Hypothalamus (tissue), 51 donors: Measurements from ENCODE around the gene ISYNA1.

ENCODE experiments used
- DNase-seq, 51 donors: peaks; one replicate each; lab custom pipeline; 2025; lab: John Stamatoyannopoulos, UW

Gene ISYNA1

DNA sequence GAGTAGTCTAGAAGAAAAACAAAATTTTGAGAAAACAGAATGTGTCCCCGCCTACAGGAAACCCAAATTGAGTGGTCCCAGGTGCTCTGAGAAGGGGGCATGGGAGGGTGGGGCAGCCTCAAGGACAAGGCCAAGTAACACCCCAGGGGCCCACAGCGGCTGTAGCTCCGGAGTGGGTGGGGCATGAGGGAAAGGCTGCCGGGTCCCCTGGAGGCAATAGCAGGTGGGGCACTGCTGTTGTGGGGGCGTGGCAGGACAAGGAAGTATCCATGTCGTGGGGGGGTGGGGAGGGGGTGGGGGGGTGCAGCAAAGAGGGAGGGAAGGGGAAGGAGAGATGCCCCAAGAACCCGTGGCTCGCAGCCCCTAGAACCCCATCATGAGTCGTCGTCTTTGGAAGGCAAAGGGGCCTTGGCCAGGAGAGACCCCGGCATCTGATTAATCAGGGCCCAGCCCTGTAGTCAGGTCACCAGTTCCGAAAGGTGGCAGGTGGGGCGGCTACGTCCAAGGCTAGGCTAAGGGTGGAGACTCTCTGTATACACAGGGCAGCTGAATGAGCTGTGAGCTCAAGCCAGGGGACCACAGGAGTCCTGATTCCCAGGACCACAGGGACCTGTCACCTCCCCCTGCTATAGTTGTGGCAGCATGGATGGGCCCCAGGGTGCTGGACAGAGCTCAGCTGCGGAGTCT is 7.5 kb upstream of the ISYNA1 start:
- no peak for DNase-seq

DNA sequence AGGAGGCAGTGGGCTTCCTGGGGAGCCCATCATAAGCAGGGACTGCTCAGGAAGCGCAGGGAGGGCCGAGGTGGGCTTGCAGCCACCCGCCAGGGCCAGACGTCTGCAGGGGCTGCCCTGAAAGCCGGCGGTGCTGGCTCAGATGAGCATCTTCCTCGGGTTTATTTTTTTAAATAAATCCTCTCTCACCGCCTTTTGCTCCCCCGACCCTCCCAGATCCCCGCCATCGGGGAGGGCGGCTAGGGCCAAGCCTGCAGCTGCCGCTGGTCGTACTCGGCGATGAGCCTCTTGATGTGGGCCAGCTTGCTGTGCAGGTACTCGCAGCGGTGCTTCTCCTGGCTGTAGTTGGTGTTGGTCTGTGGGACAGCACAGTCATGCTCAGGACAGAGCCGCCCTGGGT is 6.6 kb upstream of the ISYNA1 start:
- DNase-seq: no peak

DNA sequence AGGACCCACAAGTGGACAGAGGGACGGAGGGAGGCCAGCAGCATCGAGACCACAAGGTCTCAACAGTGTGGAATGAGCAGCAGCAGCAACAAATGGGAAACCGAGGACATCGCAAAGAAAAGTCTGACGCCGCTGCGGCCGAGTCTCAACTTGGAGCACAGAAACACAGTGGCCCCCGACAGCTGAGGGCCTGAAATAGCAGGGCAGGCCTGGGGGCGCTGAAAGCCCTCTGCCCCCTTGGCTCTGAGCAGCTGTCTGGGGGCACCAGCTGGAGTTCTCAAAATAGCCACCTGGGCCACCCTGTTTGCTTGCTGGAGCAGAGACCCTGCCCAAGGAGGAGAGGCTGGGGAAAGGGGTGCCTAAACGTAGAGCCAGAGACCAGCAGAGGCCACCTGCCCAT is 5.9 kb upstream of the ISYNA1 start:
- no peak for DNase-seq

DNA sequence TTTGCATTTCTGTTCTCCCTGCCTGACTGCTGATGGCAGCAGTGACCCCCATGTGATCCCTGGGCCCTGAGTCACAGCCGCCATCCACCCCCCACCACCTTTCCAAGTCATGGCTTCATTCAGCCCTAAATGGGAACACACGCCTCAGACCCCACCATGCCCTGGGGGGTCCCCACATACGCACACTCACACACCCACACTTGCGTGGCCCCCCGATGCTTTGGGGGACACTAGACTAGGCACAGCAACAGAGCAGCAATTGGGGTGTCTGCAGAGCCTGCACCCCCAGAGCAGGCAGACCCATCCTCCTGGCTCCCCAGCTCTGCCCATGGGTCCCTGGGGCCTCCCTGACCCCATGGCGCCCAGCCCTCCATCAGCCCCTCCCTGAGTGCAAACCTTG is 5.5 kb upstream of the ISYNA1 start:
- no peak for DNase-seq

DNA sequence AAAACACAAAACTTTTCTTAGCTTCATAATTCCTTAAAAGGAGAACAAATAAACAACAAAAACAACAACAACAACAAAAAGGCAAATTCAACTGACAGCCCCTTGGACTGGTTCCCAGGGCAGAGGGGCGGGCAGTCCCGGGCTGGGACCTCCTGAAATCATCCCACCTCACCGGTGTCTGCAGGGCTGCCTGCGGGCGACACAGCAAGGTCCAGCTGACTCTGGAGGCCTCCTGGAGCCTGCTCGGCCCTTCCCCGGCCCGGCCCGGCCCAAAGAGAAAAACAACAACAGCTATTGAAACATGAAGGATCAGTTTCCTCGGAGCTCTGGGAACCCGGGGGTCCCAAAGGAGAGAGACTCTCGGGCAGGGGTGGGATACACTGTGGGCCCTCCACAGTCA is 5.0 kb upstream of the ISYNA1 start:
- DNase-seq: no peak

DNA sequence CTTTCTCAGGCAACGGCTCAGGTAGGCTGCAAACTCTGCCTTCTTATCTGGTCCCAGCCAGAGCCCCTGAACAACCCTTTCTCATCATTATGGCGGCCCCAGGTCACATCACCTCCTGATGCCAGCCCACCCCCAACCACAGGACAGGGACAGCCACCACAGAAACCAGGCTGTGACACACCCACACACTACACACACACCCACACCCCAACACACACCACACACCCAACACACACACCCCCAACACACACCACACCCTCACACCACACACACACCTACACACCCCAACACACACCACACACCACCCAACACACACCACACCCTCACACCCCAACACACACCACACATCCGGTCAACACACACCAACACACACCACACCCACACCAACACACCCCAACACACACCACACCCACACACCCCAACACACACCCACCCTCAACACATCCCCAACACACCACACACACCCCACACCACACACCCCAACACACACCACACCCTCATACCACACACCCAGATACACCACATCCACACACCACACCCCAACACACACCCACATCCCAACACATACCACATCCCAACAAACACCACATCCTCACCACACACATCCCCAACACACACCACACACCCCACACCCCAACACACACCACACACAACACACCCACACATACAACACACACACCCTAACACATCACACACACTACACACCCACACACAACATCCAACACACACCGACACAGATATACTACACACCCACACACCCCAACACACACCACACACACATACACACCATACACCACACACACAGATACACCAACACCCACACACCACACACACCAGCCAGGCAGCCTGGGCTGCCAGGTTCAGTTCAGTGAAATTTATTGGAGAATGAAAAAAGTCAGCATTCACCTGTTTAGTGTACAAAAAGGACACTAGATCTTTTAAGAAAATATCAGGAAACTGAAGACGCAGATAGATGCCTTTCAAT is 4.2 kb upstream of the ISYNA1 start:
- no peak for DNase-seq

DNA sequence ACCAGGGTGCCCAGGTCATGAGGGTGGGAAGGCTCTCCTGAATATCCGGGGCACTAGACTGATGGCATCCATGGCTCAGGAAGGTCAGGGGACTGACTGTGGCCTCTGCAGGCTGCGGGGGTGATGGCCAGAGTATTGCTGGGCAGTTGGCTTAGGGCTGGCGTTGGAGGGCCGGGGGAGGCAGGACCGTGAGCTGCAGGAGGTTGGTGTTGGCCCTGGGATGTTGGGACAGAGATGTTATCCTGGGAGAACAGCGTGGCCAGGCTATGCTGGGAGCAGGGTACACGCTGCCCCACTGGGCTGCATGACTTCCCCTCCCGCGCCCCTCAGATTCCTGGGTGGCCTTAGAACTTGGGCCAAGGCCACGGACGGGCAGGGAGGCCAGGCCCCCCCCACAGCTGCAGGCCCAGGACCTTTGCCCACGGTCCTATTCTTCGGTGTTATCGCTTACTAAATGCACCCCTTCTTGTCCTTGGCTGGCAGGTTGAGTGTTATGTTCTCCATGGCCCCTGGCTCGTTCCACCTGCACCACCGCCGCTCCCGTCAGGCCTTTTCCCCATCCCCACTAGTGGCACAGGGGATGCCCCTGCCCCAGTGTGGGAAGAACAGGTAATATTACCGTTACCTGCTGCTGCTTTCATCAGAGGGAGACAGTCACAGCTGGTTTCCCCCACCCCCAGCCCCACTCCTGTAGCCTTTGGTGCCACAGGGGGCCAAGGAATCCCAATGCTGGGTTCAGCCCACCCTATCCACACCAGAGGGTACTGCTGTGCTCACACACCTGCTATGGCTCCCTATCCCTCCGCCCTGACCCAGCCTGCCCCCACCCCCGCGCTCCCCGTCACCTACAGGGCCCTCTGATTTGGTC is 3.2 kb upstream of the ISYNA1 start:
- DNase-seq: no peak

DNA sequence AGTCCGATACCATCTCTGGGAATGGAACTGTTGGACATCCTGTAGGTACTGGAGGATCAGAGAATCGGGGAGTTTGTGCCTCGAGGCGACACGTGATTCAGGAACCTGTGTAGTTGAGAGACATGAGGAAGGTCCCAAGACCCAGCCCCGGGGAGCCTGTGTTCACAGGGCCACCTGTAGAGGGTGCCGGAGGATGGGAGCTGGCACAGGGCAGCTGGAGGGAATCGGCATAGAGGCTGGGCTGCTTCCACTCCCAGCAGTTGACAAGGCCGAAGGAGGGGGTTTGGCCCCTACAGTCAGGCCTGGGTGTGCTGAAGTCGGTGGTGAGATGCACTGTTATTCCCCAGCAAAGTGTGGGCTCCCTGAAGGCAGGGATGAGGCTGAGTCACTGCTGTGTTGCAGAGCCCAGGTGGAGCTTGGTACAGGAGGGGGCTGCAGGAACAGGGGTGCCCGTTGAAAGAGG is 2.5 kb upstream of the ISYNA1 start:
- DNase-seq: no peak

DNA sequence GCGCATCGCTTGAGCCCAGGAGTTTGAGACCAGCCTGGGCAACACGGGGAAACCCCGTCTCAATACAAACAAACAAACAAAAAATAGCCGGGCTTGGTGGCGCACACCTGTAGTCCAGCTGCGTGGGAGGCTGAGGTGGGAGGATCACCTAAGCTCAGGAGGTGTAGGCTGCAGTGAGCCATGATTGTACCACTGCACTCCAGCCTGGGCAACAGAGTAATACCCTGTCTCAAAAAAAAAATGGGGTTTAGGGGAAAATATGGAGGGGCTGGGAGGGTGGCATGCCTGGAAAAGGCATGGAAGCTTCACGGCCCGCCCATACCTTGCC is 1.9 kb upstream of the ISYNA1 start:
- DNase-seq: no peak

DNA sequence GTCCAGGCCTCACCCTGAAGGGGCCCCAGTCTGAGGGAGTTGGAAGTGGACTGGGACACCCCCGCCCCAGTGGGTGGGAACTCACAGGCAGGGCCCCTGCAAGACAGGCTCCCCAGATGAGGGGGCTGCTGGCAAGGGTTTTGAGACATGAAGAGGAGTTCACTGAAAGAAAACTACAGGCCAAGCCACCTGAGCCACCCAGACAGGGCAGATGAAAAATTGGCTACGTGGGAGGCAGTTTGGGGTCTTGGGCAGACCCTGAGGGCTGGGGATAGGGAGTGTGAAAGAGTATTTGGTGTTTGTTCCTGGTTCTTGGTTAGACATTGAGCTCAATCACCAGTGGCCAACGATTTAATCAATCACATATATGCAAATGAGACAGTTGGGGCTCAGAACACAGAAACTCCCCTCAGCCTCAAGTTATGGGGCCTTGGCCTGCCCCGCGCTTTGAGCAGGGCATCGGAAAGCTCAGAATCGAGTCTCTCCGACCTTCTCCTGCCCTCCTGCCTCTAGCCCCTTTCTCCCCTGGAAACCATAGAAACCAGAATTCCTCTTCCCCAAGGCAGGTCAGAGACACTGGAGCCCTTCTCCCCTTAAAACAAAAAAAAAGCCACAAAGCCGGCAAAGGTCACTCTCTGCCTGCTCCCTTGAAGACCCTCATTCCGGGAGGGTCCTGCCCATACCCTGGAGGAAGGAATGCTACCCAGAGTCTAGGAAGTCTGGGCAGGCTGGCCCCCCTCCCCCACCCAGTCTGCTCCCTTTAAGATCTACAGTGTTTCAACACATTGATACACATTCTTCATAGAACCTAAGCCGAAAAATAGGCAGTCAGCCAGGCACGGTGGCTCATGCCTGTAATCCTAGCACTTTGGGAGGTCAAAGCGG is 1.3 kb upstream of the ISYNA1 start:
- no peak for DNase-seq

DNA sequence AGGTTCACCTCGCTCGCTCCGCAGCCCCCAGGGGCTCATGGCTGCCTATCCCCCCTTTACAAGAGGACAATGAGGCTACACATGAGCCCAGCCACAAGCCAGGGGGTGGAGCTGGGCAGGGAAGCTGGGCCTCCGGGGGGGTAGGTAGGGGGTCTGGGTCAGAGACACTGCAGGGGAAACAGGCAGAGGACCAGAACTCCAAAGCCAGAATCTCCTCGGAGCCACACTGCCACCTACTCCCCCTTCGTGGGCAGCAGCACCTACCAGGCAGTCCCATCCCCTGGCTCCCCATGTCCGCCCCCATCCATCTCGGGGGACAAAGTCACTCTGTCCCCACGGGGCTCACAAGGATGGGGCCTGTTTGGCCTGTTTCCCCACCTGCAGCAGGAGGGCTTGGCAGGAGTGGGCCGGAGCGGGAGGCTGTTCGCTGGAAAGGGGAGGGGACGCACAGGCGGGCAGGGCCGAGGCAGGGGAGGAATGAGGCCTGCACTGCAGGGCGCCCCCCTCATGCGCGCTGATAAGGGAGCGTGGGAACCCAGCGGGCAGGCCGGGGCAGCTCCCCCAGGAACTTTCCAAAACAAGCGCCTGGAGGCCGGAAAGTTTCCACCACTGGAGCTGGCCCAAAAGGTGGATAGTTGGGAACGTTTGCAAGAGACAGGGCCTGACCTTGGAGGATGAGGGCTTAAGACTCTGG is 545 bp upstream of the ISYNA1 start:
- peak in 1 of 51 donors; percentile 37 for DNase-seq

DNA sequence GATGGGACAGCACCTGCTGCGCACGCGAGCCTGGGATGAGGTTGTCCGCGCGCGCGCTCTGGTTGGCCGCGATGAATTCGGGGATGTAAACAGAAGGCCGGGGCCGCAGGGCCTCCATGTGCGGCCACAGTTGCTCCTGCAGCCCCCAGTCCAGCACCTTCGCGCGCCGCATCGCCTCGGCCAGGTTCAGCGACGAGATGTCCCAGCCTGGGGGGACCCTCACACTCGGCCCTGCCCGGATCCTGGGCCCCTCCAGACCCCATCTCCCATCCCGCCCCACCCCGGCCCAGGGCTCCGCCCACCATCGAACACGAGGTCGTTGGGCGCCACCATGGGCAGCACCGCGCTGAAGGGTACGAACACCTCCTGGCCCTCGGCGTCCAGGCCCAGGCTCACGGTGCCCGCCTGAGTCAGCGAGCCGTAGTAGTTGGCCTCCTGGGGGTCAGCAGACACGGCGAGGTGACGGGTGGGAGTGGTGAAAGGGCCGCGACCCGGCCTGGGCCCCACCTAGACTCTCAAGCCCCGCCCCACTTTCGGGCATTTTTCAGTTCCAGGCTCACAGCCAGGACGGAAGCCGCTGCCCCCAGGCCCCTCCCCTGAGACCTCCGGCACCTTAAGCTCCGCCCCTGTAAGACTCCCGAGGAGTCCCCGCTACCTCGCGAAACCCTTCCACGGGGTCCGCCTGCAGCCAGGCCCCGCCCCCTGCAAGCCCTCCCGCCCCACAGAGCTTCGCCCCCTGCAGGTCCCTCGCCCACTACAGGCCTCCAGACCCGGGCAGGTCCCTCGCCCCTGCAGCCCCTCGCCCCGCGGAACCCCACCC is 1.1 kb downstream of the ISYNA1 start:
- DNase-seq: peak in 28 of 51 donors; percentile 11 to 70 (median 34)

DNA sequence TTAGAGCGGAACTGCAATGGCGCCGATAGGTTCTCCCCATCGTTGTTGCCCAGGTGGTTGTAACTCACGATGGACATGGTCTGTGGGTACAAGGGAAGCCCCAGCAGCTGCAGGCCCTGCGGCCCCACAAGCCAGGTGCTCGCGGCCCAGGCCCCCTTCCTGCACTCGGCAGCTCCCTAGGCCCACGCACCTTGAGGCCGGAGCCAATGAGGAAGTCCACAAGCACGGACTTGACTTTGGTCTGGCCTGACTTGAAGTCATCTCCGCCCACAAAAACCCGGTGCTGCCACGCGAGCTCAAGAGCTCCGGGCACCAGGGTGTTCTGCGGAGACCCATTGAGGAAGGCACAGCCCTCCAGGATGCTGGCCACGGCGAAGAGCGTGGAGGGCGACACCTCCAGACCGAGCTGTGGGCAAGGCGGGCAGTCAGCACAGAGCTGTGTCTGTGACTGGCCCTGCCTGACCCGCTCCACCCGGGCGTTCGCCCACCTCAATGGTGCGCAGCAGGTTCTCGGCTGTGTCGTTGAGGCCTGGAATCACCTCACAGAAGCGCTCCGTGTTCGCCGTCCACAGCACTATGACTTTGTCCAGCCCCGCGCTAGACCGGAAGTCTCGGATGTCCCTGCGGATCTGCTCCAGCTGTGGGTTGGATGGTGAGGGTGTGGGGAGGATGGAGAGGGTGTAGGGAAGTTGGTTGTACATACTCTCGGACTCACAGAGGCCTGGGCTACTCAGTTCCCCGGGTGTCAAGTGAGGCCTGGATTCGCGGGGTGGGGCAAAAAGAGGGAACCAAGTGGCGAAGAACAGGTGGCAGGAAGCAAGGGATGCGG is 1.9 kb downstream of the ISYNA1 start:
- DNase-seq: no peak

DNA sequence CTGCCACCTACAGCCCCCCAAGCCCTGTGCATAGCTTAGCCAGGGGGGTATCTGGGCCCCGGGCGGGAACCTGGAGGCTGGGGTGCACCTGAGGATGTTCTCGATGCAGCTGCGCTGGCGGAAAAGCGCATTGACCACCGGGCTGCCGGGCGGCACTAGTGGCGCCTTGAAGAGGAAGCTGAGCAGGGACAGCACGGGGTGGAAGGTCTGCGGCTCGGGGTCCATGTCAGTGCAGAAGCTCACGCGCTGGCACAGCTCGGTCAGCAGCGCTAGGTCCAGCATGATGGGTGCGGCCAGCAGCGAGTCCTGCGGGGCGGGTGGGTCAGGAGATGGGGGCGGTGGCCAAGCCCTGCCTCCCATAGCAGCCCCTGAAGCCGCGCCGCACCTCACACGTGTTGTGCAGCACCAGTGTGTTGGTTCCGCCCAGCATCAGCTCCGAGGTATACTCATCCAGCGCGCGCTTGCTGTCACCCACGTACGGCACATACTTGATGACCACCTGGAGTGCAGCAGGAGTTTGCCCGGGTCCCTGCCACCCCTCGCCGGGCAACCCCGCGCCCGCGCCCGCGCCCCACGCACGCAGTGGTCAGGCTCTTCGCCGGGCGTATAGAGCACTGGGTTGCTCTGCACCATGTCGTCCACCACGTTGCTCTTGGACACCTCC is 2.6 kb downstream of the ISYNA1 start:
- no peak for DNase-seq

DNA sequence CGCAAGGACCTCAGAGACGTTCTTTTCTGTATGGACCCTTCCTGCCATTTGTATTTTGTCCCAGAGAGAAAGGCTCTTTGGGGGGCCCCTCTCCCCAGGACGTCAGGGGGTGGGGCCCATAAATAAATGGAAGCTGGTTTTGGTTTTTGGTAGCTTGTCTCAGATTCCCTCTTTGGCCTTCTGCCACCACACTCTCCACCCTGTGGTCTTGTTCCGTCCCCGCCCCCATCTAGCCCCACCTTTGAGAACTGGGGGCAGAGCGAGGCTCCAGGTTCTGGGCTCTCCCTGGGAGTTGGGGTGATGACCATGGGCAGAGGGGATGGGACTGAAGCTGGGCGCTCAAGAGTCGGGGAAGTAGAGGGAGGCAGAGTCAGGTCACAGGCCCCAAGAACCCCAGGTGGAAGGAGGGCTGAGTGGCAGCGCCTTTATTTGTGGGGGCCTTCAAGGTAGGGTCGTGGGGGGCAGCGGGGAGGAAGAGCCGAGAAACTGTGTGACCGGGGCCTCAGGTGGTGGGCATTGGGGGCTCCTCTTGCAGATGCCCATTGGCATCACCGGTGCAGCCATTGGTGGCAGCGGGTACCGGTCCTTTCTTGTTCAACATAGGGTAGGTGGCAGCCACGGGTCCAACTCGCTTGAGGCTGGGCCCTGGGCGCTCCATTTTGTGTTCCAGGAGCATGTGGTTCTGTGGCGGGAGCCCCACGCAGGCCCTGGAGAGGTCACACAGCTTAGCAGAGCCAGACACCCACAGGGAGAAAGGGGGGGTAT is 3.3 kb downstream of the ISYNA1 start:
- no peak for DNase-seq

DNA sequence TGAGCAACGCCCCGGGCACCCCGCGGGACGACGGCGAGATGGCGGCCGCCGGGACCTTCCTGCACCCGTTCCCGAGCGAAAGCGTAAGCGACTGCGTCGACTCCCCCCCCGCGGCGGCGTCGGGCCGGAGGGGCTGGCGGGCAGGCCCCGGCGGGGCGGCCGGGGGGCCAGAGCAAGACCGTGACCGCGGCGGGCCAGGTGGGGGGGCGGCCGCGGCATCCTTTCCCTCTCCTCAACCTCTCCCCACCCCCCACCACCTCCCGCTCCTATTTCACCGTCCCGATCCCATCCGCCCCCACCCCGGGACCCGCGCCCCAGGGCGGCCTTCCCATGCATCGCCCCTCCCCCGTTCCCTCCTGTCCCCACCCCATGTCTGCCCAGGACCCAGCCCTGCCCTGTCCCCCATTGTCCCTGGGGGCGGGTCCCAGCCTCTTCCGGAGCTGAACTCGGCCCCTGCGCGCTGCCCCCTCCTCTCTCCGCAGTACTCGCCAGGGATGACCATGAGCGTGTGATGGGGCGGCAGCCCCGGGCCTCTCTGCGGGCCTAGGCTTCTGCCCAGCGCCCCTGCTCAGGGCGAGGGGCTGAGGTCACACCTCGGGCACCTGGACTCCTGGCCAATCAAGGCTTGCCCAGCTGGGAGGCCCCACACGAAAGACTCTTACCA is 4.1 kb downstream of the ISYNA1 start:
- no peak for DNase-seq
